CD14-positive monocyte (primary cell): ENCODE data around the gene MRGPRF. TPM values are rescaled to one million over a fixed set of nuclear protein-coding genes. Genes with fewer than 3 reads are reported as not detected.
"Not testable (repeated sequence)": the region's sequence is repeated elsewhere in the genome, so short reads cannot be mapped to it uniquely, and the experiment has no call there.

Source experiments
- DNase-seq, 3 donors: peaks; one replicate each; pipeline ENCODE4 v3.0.0-alpha.2; 2011 to 2022
- H2AFZ ChIP-seq: 2 replicates; pipeline ENCODE4 v1.6.0; 2012; ENCODE audit warnings: mild to moderate bottlenecking, low read depth, low read length, inconsistent platforms; ENCODE audit not compliant: insufficient read depth, poor library complexity, severe bottlenecking
- H3K27ac ChIP-seq, 2 donors: 1 replicate in 1 of 2; 2 replicates in 1 of 2; pipeline ENCODE4 v1.5.1; 2012 to 2013; ENCODE audit warnings: low read length in 2 of 2, control low read depth in 1 of 2, inconsistent platforms in 1 of 2, low read depth in 1 of 2, mild to moderate bottlenecking in 1 of 2
- H3K27me3 ChIP-seq, 2 donors: one replicate each; pipeline versions ENCODE4 v1.6.0 to v1.6.1; 2011 to 2013; ENCODE audit warnings: low read length in 2 of 2; ENCODE audit not compliant: control insufficient read depth in 2 of 2, insufficient read depth in 2 of 2
- H3K36me3 ChIP-seq, 2 donors: replicated peaks in 1 of 2; 1 replicate in 1 of 2; 2 replicates in 1 of 2; pipeline versions ENCODE4 v1.5.1 to v1.6.1; 2012 to 2013; ENCODE audit warnings: low read length in 2 of 2, control low read depth in 1 of 2, inconsistent platforms in 1 of 2, mild to moderate bottlenecking in 1 of 2; ENCODE audit not compliant: insufficient read depth in 2 of 2, control insufficient read depth in 1 of 2
- H3K4me1 ChIP-seq, 2 donors: 1 replicate in 1 of 2; 2 replicates in 1 of 2; pipeline versions ENCODE4 v1.5.1 to v1.6.1; 2012 to 2013; ENCODE audit warnings: low read length in 2 of 2, control low read depth in 1 of 2, inconsistent platforms in 1 of 2, mild to moderate bottlenecking in 1 of 2, moderate library complexity in 1 of 2; ENCODE audit not compliant: insufficient read depth in 2 of 2, control insufficient read depth in 1 of 2
- H3K4me2 ChIP-seq: replicated peaks from 2 replicates; pipeline ENCODE3; 2012; ENCODE audit warnings: low read length, moderate library complexity, mild to moderate bottlenecking; ENCODE audit not compliant: poor library complexity, severe bottlenecking; ENCODE audit errors: extremely low read depth
- H3K4me3 ChIP-seq, 3 experiments: fragments of 200-600 bp in 1 of 3; sonication (generic) in 1 of 3; replicated peaks in 1 of 3; 1 replicate in 2 of 3; 2 replicates in 1 of 3; pipeline ENCODE4 v1.5.1; 2011 to 2013; ENCODE audit warnings: low read length in 3 of 3, mild to moderate bottlenecking in 3 of 3, control low read depth in 2 of 3, low read depth in 2 of 3, inconsistent platforms in 1 of 3, moderate library complexity in 1 of 3
- H3K79me2 ChIP-seq: 2 replicates; pipeline ENCODE4 v1.6.0; 2012; ENCODE audit warnings: mild to moderate bottlenecking, control low read depth, inconsistent platforms, low read length, moderate library complexity; ENCODE audit not compliant: insufficient read depth
- H3K9ac ChIP-seq: 2 replicates; pipeline ENCODE4 v1.6.0; 2017; ENCODE audit warnings: low read length, mild to moderate bottlenecking; ENCODE audit not compliant: insufficient read depth, poor library complexity, severe bottlenecking
- H3K9me3 ChIP-seq, 2 donors: replicated peaks in 1 of 2; 1 replicate in 1 of 2; 2 replicates in 1 of 2; pipeline versions ENCODE4 v1.5.1 to v1.6.1; 2012 to 2013; ENCODE audit warnings: low read length in 2 of 2, control low read depth in 1 of 2; ENCODE audit not compliant: control insufficient read depth in 1 of 2, insufficient read depth in 1 of 2
- H4K20me1 ChIP-seq: 2 replicates; pipeline ENCODE4 v1.6.0; 2012; ENCODE audit warnings: mild to moderate bottlenecking, low read length, control low read depth, moderate library complexity; ENCODE audit not compliant: insufficient read depth
- H3K27ac Mint-ChIP-seq, 7 donors: one replicate each; pipeline ENCODE4 v1.8.0; 2020; ENCODE audit warnings: mild to moderate bottlenecking in 7 of 7, mixed read lengths in 7 of 7, moderate library complexity in 6 of 7, inconsistent platforms in 2 of 7
- H3K27me3 Mint-ChIP-seq, 3 donors: one replicate each; pipeline ENCODE4 v1.8.0; 2021 to 2022; ENCODE audit warnings: low read depth in 3 of 3, mild to moderate bottlenecking in 3 of 3, mixed read lengths in 3 of 3, moderate library complexity in 3 of 3, inconsistent platforms in 1 of 3
- H3K36me3 Mint-ChIP-seq, 2 donors: one replicate each; pipeline ENCODE4 v1.8.0; 2020; ENCODE audit warnings: mixed read lengths in 2 of 2, inconsistent platforms in 1 of 2, mild to moderate bottlenecking in 1 of 2
- H3K4me1 Mint-ChIP-seq: one replicate; pipeline ENCODE4 v1.8.0; 2020; ENCODE audit warnings: mild to moderate bottlenecking, mixed read lengths
- H3K4me3 Mint-ChIP-seq, 2 donors: one replicate each; pipeline ENCODE4 v1.8.0; 2020; ENCODE audit warnings: mild to moderate bottlenecking in 2 of 2, mixed read lengths in 2 of 2, moderate library complexity in 1 of 2
- H3K9me3 Mint-ChIP-seq, 7 donors: one replicate each; pipeline ENCODE4 v1.8.0; 2020 to 2022; ENCODE audit warnings: mixed read lengths in 7 of 7, mild to moderate bottlenecking in 6 of 7, moderate library complexity in 6 of 7, inconsistent platforms in 2 of 7
- WGBS: methylation state at CpG from one replicate; pipeline ENCODE4 v1.1.5; 2013; ENCODE audit warnings: missing lambda C conversion rate; ENCODE audit not compliant: insufficient coverage; 5-methylcytosine and 5-hydroxymethylcytosine counted together
- intact Hi-C, 2 donors: fragments of 100-400 bp; cut with micrococcal nuclease; formaldehyde crosslinking; loops; one replicate each; pipeline versions ENCODE4 v1.15.0 to v1.15.1; 2023
- polyA plus RNA-seq, 3 donors: library from polyadenylated mRNA; depleted of rRNA in 1 of 3; unstranded in 2 of 3; stranded (reverse) in 1 of 3; fragments of 300-500 nt in 2 of 3; fragments of >200 nt in 1 of 3; fragmentation: Illumina TruSeq in 2 of 3; gene quantifications; 1 replicate in 2 of 3; 2 replicates in 1 of 3; pipeline ENCODE4 v1.2.3, GENCODE V29; 2012 to 2021
- TF ChIP-seq, protein P1 (sequence below): fragments of 200-600 bp; IDR thresholded peaks from one replicate; pipeline ENCODE4 v1.8.0; 2022; ENCODE audit warnings: antibody characterized with exemption, mild to moderate bottlenecking

The MRGPRF gene
- polyA plus RNA-seq, 3 donors: 0.22 to 0.23 TPM; not detected in 1

DNA sequence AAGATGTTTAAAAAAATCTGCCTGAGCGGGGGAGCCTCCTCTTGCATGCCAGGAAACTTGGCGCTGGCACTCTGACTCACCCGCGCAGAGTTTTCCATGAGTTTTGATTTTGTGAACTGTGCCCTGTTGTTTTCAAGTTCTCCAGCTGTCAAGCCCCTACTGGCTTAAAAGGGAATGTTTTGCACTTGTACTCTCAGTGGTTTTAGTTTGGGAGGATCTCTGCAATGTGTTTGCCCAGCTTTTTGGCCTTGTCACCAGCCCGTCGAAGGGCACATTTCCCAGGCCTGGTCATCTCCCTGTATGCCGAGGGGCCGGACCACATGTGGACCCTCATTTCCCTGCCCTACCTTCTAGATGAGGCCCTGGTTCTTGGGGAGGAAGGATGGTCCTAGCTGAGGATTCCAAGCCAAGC is 12.2 kb downstream of the MRGPRF start:
- no peak overlapping the region for H2AFZ ChIP-seq
- Mint-ChIP-seq H3K27ac (no peak overlapping the region), H3K27me3 (peaks cover 11 to 29% (median 21%) of the 10 kb centered on the region in 3 donors), H3K36me3 (no peaks in the 10 kb centered on the region), H3K4me1 (peaks cover 3% of the 10 kb centered on the region), H3K9me3 (peaks cover 0 to 1% (median 0%) of the 10 kb centered on the region in 7 donors), H3K4me3 (no peak overlapping the region)
- H3K36me3 ChIP-seq: no peaks in the 10 kb centered on the region
- no peaks in the 10 kb centered on the region for H3K79me2 ChIP-seq
- H3K4me3 ChIP-seq: no peak overlapping the region
- no peak overlapping the region for H3K9ac ChIP-seq
- no peak overlapping the region for H3K27ac ChIP-seq
- H3K9me3 ChIP-seq: no peaks in the 10 kb centered on the region
- no peak for DNase-seq
- intact Hi-C loops: loop anchor here in 1 of 2 donors (10.0 kb wide), 1 partner anchor 84 kb away; no protein-coding TSS in a partner anchor
- 77% methylated on average over 5 of the region's 8 CpGs for WGBS
- no peaks in the 10 kb centered on the region for H4K20me1 ChIP-seq
- TF ChIP-seq, protein P1, sequence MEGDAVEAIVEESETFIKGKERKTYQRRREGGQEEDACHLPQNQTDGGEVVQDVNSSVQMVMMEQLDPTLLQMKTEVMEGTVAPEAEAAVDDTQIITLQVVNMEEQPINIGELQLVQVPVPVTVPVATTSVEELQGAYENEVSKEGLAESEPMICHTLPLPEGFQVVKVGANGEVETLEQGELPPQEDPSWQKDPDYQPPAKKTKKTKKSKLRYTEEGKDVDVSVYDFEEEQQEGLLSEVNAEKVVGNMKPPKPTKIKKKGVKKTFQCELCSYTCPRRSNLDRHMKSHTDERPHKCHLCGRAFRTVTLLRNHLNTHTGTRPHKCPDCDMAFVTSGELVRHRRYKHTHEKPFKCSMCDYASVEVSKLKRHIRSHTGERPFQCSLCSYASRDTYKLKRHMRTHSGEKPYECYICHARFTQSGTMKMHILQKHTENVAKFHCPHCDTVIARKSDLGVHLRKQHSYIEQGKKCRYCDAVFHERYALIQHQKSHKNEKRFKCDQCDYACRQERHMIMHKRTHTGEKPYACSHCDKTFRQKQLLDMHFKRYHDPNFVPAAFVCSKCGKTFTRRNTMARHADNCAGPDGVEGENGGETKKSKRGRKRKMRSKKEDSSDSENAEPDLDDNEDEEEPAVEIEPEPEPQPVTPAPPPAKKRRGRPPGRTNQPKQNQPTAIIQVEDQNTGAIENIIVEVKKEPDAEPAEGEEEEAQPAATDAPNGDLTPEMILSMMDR: no peak
- H3K4me2 ChIP-seq: no peak overlapping the region
- H3K4me1 ChIP-seq: no peaks in the 10 kb centered on the region
- no peaks in the 10 kb centered on the region for H3K27me3 ChIP-seq

DNA sequence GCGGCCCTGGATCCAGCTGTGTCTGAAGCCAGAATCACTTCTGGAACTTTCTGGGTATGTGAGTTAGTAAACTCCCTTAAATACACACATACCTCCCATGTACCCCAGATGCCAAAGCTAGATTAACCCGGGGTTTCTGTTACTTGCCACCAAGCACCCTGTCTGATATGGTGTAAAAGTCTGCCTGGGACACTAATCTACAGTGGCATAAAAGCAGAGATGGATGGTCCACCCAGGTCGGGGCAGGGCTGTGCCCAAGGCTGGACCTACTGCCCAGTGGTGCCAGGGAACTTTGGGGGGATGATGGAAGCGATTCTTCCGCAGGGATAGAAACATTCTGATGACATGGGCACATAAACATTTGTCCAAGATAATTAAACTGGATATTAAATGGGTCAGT is 12.7 kb downstream of the MRGPRF start:
- intact Hi-C loops: loop anchor here in 1 of 2 donors (10.0 kb wide), 1 partner anchor 84 kb away; no protein-coding TSS in a partner anchor
- Mint-ChIP-seq H3K27me3 (peaks cover 9 to 24% (median 24%) of the 10 kb centered on the region in 3 donors), H3K27ac (no peak overlapping the region), H3K36me3 (no peaks in the 10 kb centered on the region), H3K9me3 (no peaks in the 10 kb centered on the region), H3K4me3 (no peak overlapping the region), H3K4me1 (peaks cover 2% of the 10 kb centered on the region)
- no peak overlapping the region for H3K4me3 ChIP-seq
- no peaks in the 10 kb centered on the region for H3K4me1 ChIP-seq
- no peaks in the 10 kb centered on the region for H3K9me3 ChIP-seq
- 97% methylated on average over 3 of the region's 5 CpGs for WGBS
- no peaks in the 10 kb centered on the region for H3K36me3 ChIP-seq
- H4K20me1 ChIP-seq: no peaks in the 10 kb centered on the region
- no peaks in the 10 kb centered on the region for H3K79me2 ChIP-seq
- no peaks in the 10 kb centered on the region for H3K27me3 ChIP-seq
- no peak overlapping the region for H3K4me2 ChIP-seq
- H3K9ac ChIP-seq: no peak overlapping the region
- no peak for DNase-seq
- H3K27ac ChIP-seq: no peak overlapping the region
- TF ChIP-seq, protein P1: no peak
- H2AFZ ChIP-seq: no peak overlapping the region

DNA sequence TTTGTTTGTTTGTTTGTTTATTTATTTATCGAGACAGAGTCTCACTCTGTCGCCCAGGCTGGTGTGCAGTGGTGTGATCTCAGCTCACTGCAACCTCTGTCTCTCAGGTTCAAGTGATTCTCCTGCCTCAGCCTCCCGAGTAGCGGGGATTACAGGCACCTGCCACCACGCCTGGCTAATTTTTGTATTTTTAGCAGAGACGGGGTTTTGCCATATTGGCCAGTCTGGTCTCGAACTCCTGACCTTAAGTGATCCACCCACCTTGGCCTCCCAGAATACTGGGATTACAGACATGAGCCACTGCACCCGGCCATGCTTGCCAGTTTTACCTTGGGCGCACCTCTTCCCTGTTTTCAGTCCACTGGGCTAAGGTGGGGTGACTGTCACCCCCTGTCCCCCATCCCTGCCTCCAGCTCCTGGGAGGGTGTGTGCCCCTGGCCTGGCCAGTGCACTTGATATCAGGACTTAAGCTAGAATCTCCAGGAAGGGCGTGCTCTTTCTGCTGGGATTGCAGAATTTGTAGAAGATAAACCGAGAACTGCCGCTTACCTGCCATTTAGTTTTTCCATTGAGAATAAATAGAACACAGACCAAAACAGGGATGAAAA is 13.2 kb downstream of the MRGPRF start:
- H3K27ac Mint-ChIP-seq, H3K27ac ChIP-seq, H3K4me3 ChIP-seq, H2AFZ ChIP-seq, H3K9me3 ChIP-seq, H3K36me3 ChIP-seq, H3K36me3 Mint-ChIP-seq, H3K79me2 ChIP-seq, H3K4me3 Mint-ChIP-seq, DNase-seq, H3K9ac ChIP-seq, H3K9me3 Mint-ChIP-seq, H3K4me1 ChIP-seq, H3K27me3 ChIP-seq, H3K4me1 Mint-ChIP-seq, H3K4me2 ChIP-seq, H4K20me1 ChIP-seq: not testable (repeated sequence)
- peaks cover 12 to 24% (median 24%) of the 10 kb centered on the region in 3 donors for H3K27me3 Mint-ChIP-seq
- WGBS: 93% methylated on average over 9 of the region's 12 CpGs
- intact Hi-C loops: loop anchor here in 1 of 2 donors (10.0 kb wide), 1 partner anchor 85 kb away; no protein-coding TSS in a partner anchor
